Prostate gland (tissue), 2 donors: ENCODE results near the gene DOC2B. TPM values are rescaled to one million over a fixed set of nuclear protein-coding genes. Genes with fewer than 3 reads are reported as not detected.

ENCODE experiments used
- DNase-seq: peaks from one replicate; pipeline ENCODE4 v3.0.0-alpha.2; 2019; ENCODE audit warnings: low spot score
- H3K27ac ChIP-seq, 2 donors: fragments of 200-600 bp; sonication (generic); 2 replicates each; pipeline ENCODE4 v1.5.1; 2017 to 2019
- H3K27me3 ChIP-seq: fragments of 200-600 bp; sonication (generic); replicated peaks from 2 replicates; pipeline ENCODE4 v1.5.1; 2019; ENCODE audit not compliant: insufficient read depth
- H3K36me3 ChIP-seq, 2 donors: fragments of 200-600 bp; sonication (generic); 1 replicate in 1 of 2; 2 replicates in 1 of 2; pipeline versions ENCODE4 v1.5.1 to v1.8.1; 2017 to 2019
- H3K4me1 ChIP-seq: fragments of 200-600 bp; sonication (generic); replicated peaks from 2 replicates; pipeline ENCODE4 v1.5.1; 2019
- H3K4me3 ChIP-seq, 2 donors: fragments of 200-600 bp; sonication (generic); 2 replicates each; pipeline ENCODE4 v1.5.1; 2017 to 2019
- H3K9me3 ChIP-seq: fragments of 200-600 bp; sonication (generic); 2 replicates; pipeline ENCODE4 v1.5.1; 2017
- POLR2A ChIP-seq: fragments of 450-650 bp; IDR thresholded peaks from one replicate; pipeline ENCODE4 v1.6.1; 2016; ENCODE audit warnings: antibody characterized with exemption, mild to moderate bottlenecking
- POLR2AphosphoS5 ChIP-seq: sonication (generic); formaldehyde crosslinking; IDR thresholded peaks from one replicate; pipeline ENCODE4 v1.6.1; 2017; ENCODE audit warnings: antibody characterized with exemption
- WGBS: methylation state at CpG from one replicate; pipeline ENCODE4 v1.1.5; 2018; 5-methylcytosine and 5-hydroxymethylcytosine counted together
- intact Hi-C: fragments of 100-400 bp; cut with DNase I; formaldehyde crosslinking; loops from one replicate; pipeline ENCODE4 v1.14.2; 2022
- total RNA-seq, 2 donors: library from RNA; depleted of rRNA; stranded (reverse); fragments of >200 nt; gene quantifications; one replicate each; pipeline ENCODE4 v1.1.0, GENCODE V29; 2016
- TF ChIP-seq, protein P1 (sequence below), 4 experiments: fragments of 200-600 bp in 2 of 4; fragments of 450-650 bp in 2 of 4; sonication (generic) in 2 of 4; IDR thresholded peaks; 1 replicate in 3 of 4; 2 replicates in 1 of 4; pipeline ENCODE4 v1.5.1; 2016 to 2019; ENCODE audit warnings: antibody characterized with exemption in 4 of 4, mild to moderate bottlenecking in 2 of 4, moderate library complexity in 2 of 4

DOC2B gene
- total RNA-seq, 2 donors from 2014 or later, result 3.0 to 3.1 TPM

DNA sequence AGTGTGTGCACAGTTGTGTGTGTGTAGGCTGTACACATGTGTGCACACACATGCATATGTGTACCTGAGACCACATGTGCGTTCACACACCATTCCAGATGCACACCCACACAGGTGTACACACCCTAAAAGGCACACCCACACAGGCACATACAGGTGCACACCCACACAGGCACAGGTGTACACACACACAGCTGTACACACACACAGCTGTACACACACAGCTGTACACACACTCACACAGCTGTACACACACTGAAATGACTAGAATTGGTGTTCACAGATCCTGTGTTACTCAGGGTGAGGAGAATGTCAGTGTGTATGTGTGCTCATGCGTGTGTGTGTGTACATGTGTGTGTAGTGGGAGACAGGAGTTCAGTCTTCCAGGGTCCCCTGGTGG, 15.9 kb upstream of the DOC2B start:
- intact Hi-C loops, result no loop called here
- no peak for DNase-seq
- peaks cover 3% of the 10 kb centered on the region for H3K4me1 ChIP-seq
- H3K36me3 ChIP-seq, result no peaks in the 10 kb centered on the region
- no peaks in the 10 kb centered on the region for H3K9me3 ChIP-seq
- 92% methylated on average over 2 of the region's 2 CpGs for WGBS
- H3K4me3 ChIP-seq, result no peak overlapping the region
- no peaks in the 10 kb centered on the region for H3K27me3 ChIP-seq
- TF ChIP-seq POLR2AphosphoS5, result no peak
- H3K27ac ChIP-seq, result no peak overlapping the region

DNA sequence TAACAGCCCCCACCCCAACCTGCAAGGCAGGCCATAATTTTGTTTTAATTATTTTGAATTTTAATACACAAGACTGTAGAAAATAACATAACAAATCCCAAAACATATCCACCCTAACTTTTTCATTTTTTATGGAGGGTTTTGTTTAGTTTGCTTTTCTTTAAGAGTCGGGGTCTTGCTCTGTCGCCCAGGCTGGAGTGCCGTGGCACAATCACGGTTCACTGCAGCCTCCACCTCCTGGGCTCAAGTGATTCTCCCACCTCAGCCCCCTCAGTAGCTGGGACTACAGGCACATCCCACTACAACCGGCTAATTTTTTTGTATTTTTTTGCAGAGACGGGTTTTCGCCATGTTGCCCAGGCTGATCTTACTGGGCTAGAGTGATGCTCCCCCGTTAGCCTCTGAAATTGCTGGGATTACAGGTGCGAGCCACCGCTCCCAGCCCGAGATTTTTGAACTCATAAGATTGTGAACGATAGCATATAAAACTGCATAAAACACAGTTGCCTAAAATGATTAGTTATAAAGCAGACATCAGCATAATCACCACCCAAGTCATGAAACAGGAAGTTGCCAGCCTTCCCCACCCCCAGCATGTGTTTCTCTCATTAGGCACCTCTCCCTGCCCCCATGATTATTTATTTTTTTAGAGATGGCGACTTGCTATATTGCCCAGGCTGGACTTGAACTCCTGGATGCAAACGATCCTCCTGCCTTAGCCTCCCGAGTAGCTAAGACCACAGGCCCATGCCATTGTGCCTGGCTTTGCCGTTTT, 13.6 kb upstream of the DOC2B start:
- intact Hi-C loops, result no loop called here
- no peaks in the 10 kb centered on the region for H3K9me3 ChIP-seq
- H3K4me3 ChIP-seq, result no peak overlapping the region
- TF ChIP-seq POLR2A (no peak), POLR2AphosphoS5 (no peak)
- TF ChIP-seq, protein P1, sequence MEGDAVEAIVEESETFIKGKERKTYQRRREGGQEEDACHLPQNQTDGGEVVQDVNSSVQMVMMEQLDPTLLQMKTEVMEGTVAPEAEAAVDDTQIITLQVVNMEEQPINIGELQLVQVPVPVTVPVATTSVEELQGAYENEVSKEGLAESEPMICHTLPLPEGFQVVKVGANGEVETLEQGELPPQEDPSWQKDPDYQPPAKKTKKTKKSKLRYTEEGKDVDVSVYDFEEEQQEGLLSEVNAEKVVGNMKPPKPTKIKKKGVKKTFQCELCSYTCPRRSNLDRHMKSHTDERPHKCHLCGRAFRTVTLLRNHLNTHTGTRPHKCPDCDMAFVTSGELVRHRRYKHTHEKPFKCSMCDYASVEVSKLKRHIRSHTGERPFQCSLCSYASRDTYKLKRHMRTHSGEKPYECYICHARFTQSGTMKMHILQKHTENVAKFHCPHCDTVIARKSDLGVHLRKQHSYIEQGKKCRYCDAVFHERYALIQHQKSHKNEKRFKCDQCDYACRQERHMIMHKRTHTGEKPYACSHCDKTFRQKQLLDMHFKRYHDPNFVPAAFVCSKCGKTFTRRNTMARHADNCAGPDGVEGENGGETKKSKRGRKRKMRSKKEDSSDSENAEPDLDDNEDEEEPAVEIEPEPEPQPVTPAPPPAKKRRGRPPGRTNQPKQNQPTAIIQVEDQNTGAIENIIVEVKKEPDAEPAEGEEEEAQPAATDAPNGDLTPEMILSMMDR (IDR thresholded peaks at IDR 0.05), result no peak
- DNase-seq, result no peak
- no peak overlapping the region for H3K27ac ChIP-seq
- peaks cover 3% of the 10 kb centered on the region for H3K4me1 ChIP-seq
- H3K36me3 ChIP-seq, result no peaks in the 10 kb centered on the region
- H3K27me3 ChIP-seq, result no peaks in the 10 kb centered on the region
- 69% methylated on average over 16 of the region's 16 CpGs for WGBS

DNA sequence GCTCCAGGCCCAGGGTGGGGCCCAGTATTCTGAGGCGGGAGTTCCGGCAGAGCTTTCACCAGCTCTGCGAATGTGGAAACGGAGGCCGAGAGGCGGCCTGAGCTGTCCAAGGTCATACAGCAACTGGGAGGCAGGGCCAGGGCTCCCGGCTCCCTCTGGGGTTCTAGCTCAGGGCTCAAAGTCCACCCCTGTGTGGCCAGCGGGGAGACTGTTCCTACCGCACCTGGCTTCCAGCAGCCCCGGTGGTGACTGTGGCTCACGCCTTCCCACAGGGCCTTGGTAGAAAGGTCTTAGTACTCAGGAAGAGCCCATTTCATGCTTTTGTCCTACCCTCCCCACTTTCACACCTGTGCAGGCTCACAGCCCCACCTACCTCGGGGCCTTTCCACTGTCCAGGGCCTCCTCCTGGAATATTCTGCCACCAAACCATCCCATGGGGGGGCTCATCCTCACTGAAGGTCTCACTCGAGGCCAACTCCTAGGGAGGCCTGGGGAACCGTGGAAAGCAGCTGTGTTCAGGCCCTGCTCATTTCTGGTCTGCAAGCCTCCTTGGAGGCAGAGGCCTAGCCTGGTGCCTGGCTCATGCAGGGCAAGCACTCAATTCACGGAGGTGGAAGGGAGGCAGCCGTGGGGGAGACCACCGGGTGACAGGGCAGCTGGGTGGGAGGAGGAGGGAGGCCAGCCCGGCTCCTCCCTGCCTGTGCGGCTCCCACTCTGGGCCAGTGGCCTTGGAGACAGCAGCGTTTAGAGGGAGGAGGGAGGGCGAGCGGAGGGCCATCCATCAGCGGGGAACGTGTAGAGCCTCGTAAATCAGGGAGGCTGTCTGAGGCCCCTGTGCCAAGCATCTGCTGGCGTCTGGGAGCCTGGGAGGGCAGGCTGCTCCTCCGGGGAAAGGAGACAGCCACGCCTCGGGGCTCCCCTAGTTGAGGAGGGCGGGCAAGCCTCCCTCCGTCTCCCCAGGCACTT, 12.7 kb upstream of the DOC2B start:
- 42% methylated on average over 26 of the region's 31 CpGs for WGBS
- Histone ChIP-seq H3K9me3 (no peaks in the 10 kb centered on the region), H3K36me3 (no peaks in the 10 kb centered on the region), H3K27me3 (no peaks in the 10 kb centered on the region), H3K27ac (no peak overlapping the region), H3K4me3 (no peak overlapping the region), H3K4me1 (peaks cover 3% of the 10 kb centered on the region)
- no peak for DNase-seq
- TF ChIP-seq, protein P1 (IDR thresholded peaks at IDR 0.05), result no peak
- TF ChIP-seq POLR2A (no peak), POLR2AphosphoS5 (no peak)
- intact Hi-C loops, result no loop called here

DNA sequence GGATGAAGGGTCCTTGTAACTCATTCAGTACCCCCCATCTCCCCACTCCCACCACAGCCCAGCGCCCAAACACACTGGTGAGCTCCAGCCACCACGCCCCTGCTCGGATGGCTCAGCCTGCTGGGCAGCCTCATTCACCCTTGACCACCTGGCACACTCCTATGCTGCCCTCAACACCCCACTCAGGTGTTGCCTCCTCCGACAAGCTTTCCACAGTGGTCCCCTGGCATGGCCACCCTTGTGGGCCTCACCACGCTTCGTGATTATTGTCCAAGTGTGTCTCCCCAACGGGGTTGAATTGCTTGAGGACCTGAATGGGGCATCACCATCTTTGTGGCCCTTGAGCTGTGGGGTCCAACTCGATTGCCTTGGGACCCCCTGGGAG, 12.0 kb upstream of the DOC2B start:
- intact Hi-C loops, result no loop called here
- Histone ChIP-seq H3K4me1 (peaks cover 3% of the 10 kb centered on the region), H3K27me3 (no peaks in the 10 kb centered on the region), H3K36me3 (no peaks in the 10 kb centered on the region), H3K9me3 (no peaks in the 10 kb centered on the region), H3K4me3 (no peak overlapping the region), H3K27ac (no peak overlapping the region)
- DNase-seq, result no peak
- WGBS, result 94% methylated on average over 8 of the region's 8 CpGs
- TF ChIP-seq POLR2A (no peak), POLR2AphosphoS5 (no peak)
- TF ChIP-seq, protein P1 (IDR thresholded peaks at IDR 0.05), result no peak

DNA sequence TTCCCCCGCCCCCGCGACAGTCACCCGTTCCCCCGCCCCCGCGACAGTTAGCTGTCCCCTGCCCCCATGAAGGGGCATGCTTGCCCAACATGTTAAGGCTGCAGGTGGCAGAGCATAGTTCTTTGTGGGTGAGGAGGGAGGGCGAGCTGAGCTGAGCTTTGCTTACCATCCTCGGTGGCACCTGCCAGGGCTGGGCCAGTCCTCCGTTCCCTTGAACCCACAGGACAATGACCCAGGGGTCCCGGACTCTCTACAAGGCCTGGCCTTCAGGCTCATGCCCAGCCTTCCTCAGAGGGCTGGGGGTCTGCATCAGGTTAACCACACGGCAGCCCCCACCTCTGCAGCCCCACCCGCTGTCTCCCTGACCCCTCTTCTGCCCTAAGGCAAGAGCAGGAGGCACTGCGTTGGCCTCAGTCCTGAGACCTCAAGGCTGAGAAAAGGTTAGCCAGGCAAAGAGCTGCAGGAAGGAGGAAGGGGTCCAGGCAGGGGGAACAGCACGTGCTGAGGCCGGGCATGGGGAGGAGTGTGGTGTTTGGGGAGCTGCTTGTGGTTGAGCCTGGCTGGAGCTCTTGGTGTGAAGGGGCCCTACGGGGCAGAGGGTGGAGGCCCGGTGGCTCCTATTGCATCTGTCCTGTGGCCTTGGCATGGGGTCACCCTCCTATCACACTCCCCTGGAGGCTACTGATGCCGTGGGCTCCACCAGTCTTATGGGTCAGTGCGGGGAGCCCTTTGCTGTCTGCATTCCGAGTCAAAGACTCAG, 11.4 kb upstream of the DOC2B start:
- intact Hi-C loops, result no loop called here
- Histone ChIP-seq H3K27ac (no peak overlapping the region), H3K36me3 (no peaks in the 10 kb centered on the region), H3K27me3 (no peaks in the 10 kb centered on the region), H3K9me3 (no peaks in the 10 kb centered on the region), H3K4me1 (peaks cover 3% of the 10 kb centered on the region), H3K4me3 (no peak overlapping the region)
- TF ChIP-seq POLR2A (no peak), POLR2AphosphoS5 (no peak)
- TF ChIP-seq, protein P1 (IDR thresholded peaks at IDR 0.05), result no peak
- WGBS, result 78% methylated on average over 11 of the region's 21 CpGs
- no peak for DNase-seq
